B cell (primary cell): ENCODE results near the gene RBBP8.
"Not testable (repeated sequence)": the region's sequence is repeated elsewhere in the genome, so short reads cannot be mapped to it uniquely, and the experiment has no call there.

Experiments used
- EZH2 ChIP-seq: IDR thresholded peaks from 2 replicates; pipeline ENCODE4 v1.6.1; 2012; ENCODE audit warnings: borderline replicate concordance, low read depth, mild to moderate bottlenecking, moderate library complexity, low read length; ENCODE audit not compliant: insufficient read depth, poor library complexity, severe bottlenecking
- TF ChIP-seq, protein P1 (sequence below): fragments of 200-600 bp; IDR thresholded peaks from one replicate; pipeline ENCODE4 v1.8.0; 2022; ENCODE audit warnings: antibody characterized with exemption, mild to moderate bottlenecking

DNA sequence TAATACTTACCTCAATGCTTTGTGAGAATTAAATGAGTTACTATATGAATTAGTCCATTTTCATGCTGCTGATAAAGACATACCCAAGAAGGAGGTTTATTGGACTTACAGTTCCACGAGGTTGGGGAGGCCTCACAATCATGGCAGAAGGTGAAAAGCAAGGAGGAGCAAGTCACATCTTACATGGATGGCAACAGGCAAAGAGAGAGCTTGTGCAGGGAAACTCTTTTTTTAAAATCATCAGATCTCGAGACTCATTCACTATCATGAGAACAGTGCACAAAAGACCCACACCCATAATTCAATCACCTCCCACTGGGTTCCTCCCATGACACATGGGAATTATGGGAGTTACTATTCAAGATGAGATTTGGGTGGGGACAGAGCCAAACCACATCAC lies 29.9 kb upstream of the RBBP8 start:
- TF ChIP-seq, protein P1, sequence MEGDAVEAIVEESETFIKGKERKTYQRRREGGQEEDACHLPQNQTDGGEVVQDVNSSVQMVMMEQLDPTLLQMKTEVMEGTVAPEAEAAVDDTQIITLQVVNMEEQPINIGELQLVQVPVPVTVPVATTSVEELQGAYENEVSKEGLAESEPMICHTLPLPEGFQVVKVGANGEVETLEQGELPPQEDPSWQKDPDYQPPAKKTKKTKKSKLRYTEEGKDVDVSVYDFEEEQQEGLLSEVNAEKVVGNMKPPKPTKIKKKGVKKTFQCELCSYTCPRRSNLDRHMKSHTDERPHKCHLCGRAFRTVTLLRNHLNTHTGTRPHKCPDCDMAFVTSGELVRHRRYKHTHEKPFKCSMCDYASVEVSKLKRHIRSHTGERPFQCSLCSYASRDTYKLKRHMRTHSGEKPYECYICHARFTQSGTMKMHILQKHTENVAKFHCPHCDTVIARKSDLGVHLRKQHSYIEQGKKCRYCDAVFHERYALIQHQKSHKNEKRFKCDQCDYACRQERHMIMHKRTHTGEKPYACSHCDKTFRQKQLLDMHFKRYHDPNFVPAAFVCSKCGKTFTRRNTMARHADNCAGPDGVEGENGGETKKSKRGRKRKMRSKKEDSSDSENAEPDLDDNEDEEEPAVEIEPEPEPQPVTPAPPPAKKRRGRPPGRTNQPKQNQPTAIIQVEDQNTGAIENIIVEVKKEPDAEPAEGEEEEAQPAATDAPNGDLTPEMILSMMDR: not testable (repeated sequence)
- TF ChIP-seq EZH2: not testable (repeated sequence)
